Keratinocyte (primary cell): ENCODE results near the gene MTX2. TPM values are rescaled to one million over a fixed set of nuclear protein-coding genes. Genes with fewer than 3 reads are reported as not detected.

Source experiments
- DNase-seq: peaks from one replicate; pipeline ENCODE4 v3.0.0-alpha.2; 2011; ENCODE audit warnings: low read depth, missing footprints, low spot score
- FAIRE-seq: peaks from 2 replicates; lab custom pipeline; 2011; peaks lifted over from hg19 to GRCh38; lab: Jason Lieb, UNC
- H2AFZ ChIP-seq: 2 replicates; pipeline ENCODE4 v1.6.0; 2012; ENCODE audit warnings: low read length, control low read depth, inconsistent platforms; ENCODE audit not compliant: control insufficient read depth
- H3K27ac ChIP-seq: 2 replicates; pipeline ENCODE4 v1.5.1; 2011; ENCODE audit warnings: low read length; ENCODE audit not compliant: control insufficient read depth, insufficient read depth
- H3K27me3 ChIP-seq: 3 replicates; pipeline ENCODE4 v1.6.0; 2011; ENCODE audit warnings: low read length; ENCODE audit not compliant: control insufficient read depth, insufficient read depth; ENCODE audit errors: extremely low read depth
- H3K36me3 ChIP-seq, 2 experiments: 2 replicates in 1 of 2; 3 replicates in 1 of 2; pipeline ENCODE4 v1.5.1; 2011; ENCODE audit warnings: low read length in 2 of 2, mild to moderate bottlenecking in 1 of 2; ENCODE audit not compliant: control insufficient read depth in 2 of 2, insufficient read depth in 2 of 2; ENCODE audit errors: extremely low read depth in 1 of 2
- H3K4me1 ChIP-seq: 3 replicates; pipeline ENCODE4 v1.5.1; 2011; ENCODE audit warnings: low read length; ENCODE audit not compliant: control insufficient read depth, insufficient read depth; ENCODE audit errors: extremely low read depth
- H3K4me2 ChIP-seq: 3 replicates; pipeline ENCODE4 v1.6.0; 2011; ENCODE audit warnings: low read depth, low read length; ENCODE audit not compliant: control insufficient read depth, insufficient read depth; ENCODE audit errors: extremely low read depth
- H3K4me3 ChIP-seq, 3 experiments: fragments of 200-600 bp in 1 of 3; sonication (generic) in 1 of 3; 2 replicates in 2 of 3; 3 replicates in 1 of 3; pipeline ENCODE4 v1.5.1; 2011 to 2016; ENCODE audit warnings: low read length in 3 of 3, mild to moderate bottlenecking in 3 of 3, control low read depth in 2 of 3, inconsistent platforms in 1 of 3, low read depth in 1 of 3, mixed read lengths in 1 of 3, mixed run types in 1 of 3, moderate library complexity in 1 of 3; ENCODE audit not compliant: control insufficient read depth in 2 of 3, insufficient read depth in 2 of 3; ENCODE audit errors: extremely low read depth in 1 of 3
- H3K79me2 ChIP-seq: 2 replicates; pipeline ENCODE4 v1.6.0; 2012; ENCODE audit warnings: low read length; ENCODE audit not compliant: control insufficient read depth, insufficient read depth
- H3K9ac ChIP-seq: 3 replicates; pipeline ENCODE4 v1.6.0; 2011; ENCODE audit warnings: low read length; ENCODE audit not compliant: control insufficient read depth, insufficient read depth; ENCODE audit errors: extremely low read depth
- H3K9me1 ChIP-seq: 3 replicates; pipeline ENCODE4 v1.6.0; 2011; ENCODE audit warnings: low read length; ENCODE audit not compliant: control insufficient read depth, insufficient read depth; ENCODE audit errors: extremely low read depth
- H3K9me3 ChIP-seq: 2 replicates; pipeline ENCODE4 v1.5.1; 2012; ENCODE audit warnings: low read depth, low read length; ENCODE audit not compliant: control insufficient read depth
- H4K20me1 ChIP-seq: 3 replicates; pipeline ENCODE4 v1.6.0; 2011; ENCODE audit warnings: low read length; ENCODE audit not compliant: control insufficient read depth, insufficient read depth; ENCODE audit errors: extremely low read depth
- CTCF ChIP-seq, 3 experiments: IDR thresholded peaks in 1 of 3; conservative IDR thresholded peaks in 1 of 3; optimal IDR thresholded peaks in 1 of 3; 2 replicates in 2 of 3; 3 replicates in 1 of 3; pipeline versions ENCODE3 to v1.5.1; 2011; ENCODE audit warnings: low read length in 3 of 3, mild to moderate bottlenecking in 3 of 3, moderate library complexity in 2 of 3, control low read depth in 1 of 3, inconsistent platforms in 1 of 3; ENCODE audit not compliant: insufficient read depth in 2 of 3; ENCODE audit errors: extremely low read depth in 1 of 3
- EZH2 ChIP-seq: IDR thresholded peaks from one replicate; pipeline ENCODE4 v1.6.1; 2012; ENCODE audit warnings: inconsistent platforms, mild to moderate bottlenecking, low read length, moderate library complexity
- dilution Hi-C: fragments of 300-500 bp; cut with MboI; formaldehyde crosslinking; loops from one replicate; pipeline ENCODE4 v1.7.0; 2020; ENCODE audit warnings: low sequenced_read_pairs; ENCODE audit not compliant: extremely low pct_ligation_motif_present
- polyA plus RNA-seq, 5 experiments: library from polyadenylated mRNA; depleted of rRNA in 3 of 5; stranded (reverse) in 3 of 5; stranded (forward) in 1 of 5; unstranded in 1 of 5; fragments of >200 nt; gene quantifications; 1 replicate in 1 of 5; 2 replicates in 3 of 5; 3 replicates in 1 of 5; pipeline versions ENCODE4 v1.2.1 to v1.2.3, GENCODE V29; 2011 to 2012; ENCODE audit warnings: missing spikeins in 2 of 5, low read depth in 1 of 5, low replicate concordance in 1 of 5

MTX2 gene
- polyA plus RNA-seq, 1 donor (not counting 4 experiments of a cell fraction or from before 2014, with no cell fraction given), result 60.3 TPM

GRCh38 chr2:176325732-176326131 is 56.5 kb downstream of the MTX2 start:
- Histone ChIP-seq H4K20me1 (no peaks in the 10 kb centered on the region), H3K27ac (no peak overlapping the region), H3K79me2 (no peaks in the 10 kb centered on the region), H3K9me3 (no peaks in the 10 kb centered on the region), H3K9me1 (no peaks in the 10 kb centered on the region), H3K4me1 (no peaks in the 10 kb centered on the region), H3K4me3 (no peak overlapping the region), H3K27me3 (no peaks in the 10 kb centered on the region), H3K4me2 (no peak overlapping the region), H3K36me3 (no peaks in the 10 kb centered on the region), H3K9ac (no peak overlapping the region), H2AFZ (no peak overlapping the region)
- FAIRE-seq (no peak), DNase-seq (no peak)
- dilution Hi-C loops, result no loop called here
- TF ChIP-seq CTCF (optimal IDR thresholded peaks at IDR 0.05 in 1 of 3, IDR thresholded peaks at IDR 0.05 in 1 of 3, conservative IDR thresholded peaks at IDR 0.05 in 1 of 3; ENCODE audit: extremely low read depth in 1 of 3, insufficient read depth in 2 of 3, low read length in 3 of 3) (no peak), EZH2 (no peak)

GRCh38 chr2:176328149-176328548 is 58.9 kb downstream of the MTX2 start:
- H3K9me1 ChIP-seq, result no peaks in the 10 kb centered on the region
- H3K4me1 ChIP-seq, result no peaks in the 10 kb centered on the region
- H3K27me3 ChIP-seq, result no peaks in the 10 kb centered on the region
- dilution Hi-C loops, result no loop called here
- H3K36me3 ChIP-seq, result no peaks in the 10 kb centered on the region
- no peak overlapping the region for H3K4me3 ChIP-seq
- DNase-seq (no peak), FAIRE-seq (no peak)
- H3K9ac ChIP-seq, result no peak overlapping the region
- no peaks in the 10 kb centered on the region for H3K9me3 ChIP-seq
- H3K79me2 ChIP-seq, result no peaks in the 10 kb centered on the region
- H4K20me1 ChIP-seq, result no peaks in the 10 kb centered on the region
- TF ChIP-seq CTCF (optimal IDR thresholded peaks at IDR 0.05 in 1 of 3, IDR thresholded peaks at IDR 0.05 in 1 of 3, conservative IDR thresholded peaks at IDR 0.05 in 1 of 3; ENCODE audit: extremely low read depth in 1 of 3, insufficient read depth in 2 of 3, low read length in 3 of 3), result no peak
- no peak for TF ChIP-seq EZH2
- no peak overlapping the region for H2AFZ ChIP-seq
- H3K4me2 ChIP-seq, result no peak overlapping the region
- no peak overlapping the region for H3K27ac ChIP-seq
